Suppressor macrophage treated with lipopolysaccharide for 4 hours (primary cell): ENCODE results near the gene MOV10.

ENCODE experiments used
- DNase-seq: peaks from one replicate; pipeline ENCODE4 v3.0.0-alpha.2; 2020

The MOV10 gene

GRCh38 chr1:112675728-112676381 is 1.4 kb downstream of the MOV10 start:
- DNase-seq = no peak

- peak; percentile 19 for DNase-seq
Measured at GRCh38 chr1:112676543-112676942, 2.1 kb downstream of the MOV10 start.

- no peak for DNase-seq
Measured at GRCh38 chr1:112677501-112677900, 3.0 kb downstream of the MOV10 start.

GRCh38 chr1:112678605-112679004 is 4.1 kb downstream of the MOV10 start:
- no peak for DNase-seq

GRCh38 chr1:112685913-112686312 is 11.5 kb downstream of the MOV10 start:
- DNase-seq = no peak

- DNase-seq = no peak
Measured at GRCh38 chr1:112686417-112686816, 12.0 kb downstream of the MOV10 start.

GRCh38 chr1:112686835-112687234 is 12.4 kb downstream of the MOV10 start:
- no peak for DNase-seq

GRCh38 chr1:112687361-112687760 is 12.9 kb downstream of the MOV10 start:
- no peak for DNase-seq

GRCh38 chr1:112687785-112688496 is 13.5 kb downstream of the MOV10 start:
- no peak for DNase-seq

- DNase-seq = no peak
Measured at GRCh38 chr1:112688781-112689193, 14.3 kb downstream of the MOV10 start.

- no peak for DNase-seq
Measured at GRCh38 chr1:112689196-112689841, 14.9 kb downstream of the MOV10 start.

GRCh38 chr1:112689842-112690237 is 15.4 kb downstream of the MOV10 start:
- no peak for DNase-seq

GRCh38 chr1:112692681-112693080 is 18.2 kb downstream of the MOV10 start:
- DNase-seq = no peak

- no peak for DNase-seq
Measured at GRCh38 chr1:112693821-112694220, 19.4 kb downstream of the MOV10 start.

GRCh38 chr1:112694363-112694929 is 20.0 kb downstream of the MOV10 start:
- no peak for DNase-seq

- DNase-seq = no peak
Measured at GRCh38 chr1:112695276-112695675, 20.8 kb downstream of the MOV10 start.

GRCh38 chr1:112696578-112697314 is 22.3 kb downstream of the MOV10 start:
- DNase-seq = no peak

GRCh38 chr1:112697781-112698201 is 23.3 kb downstream of the MOV10 start:
- DNase-seq = no peak

- DNase-seq = no peak
Measured at GRCh38 chr1:112698366-112699310, 24.2 kb downstream of the MOV10 start.

GRCh38 chr1:112699425-112700144 is 25.1 kb downstream of the MOV10 start:
- DNase-seq = no peak
